Muscle layer of colon (tissue), 2 donors: ENCODE data around the gene CXCR2.

Source experiments
- H3K27ac ChIP-seq: one replicate; pipeline ENCODE4 v1.7.0; 2013; ENCODE audit warnings: low read depth, mild to moderate bottlenecking, low read length, moderate library complexity
- H3K27me3 ChIP-seq, 2 donors: one replicate each; pipeline ENCODE4 v1.7.0; 2013; ENCODE audit warnings: low read length in 2 of 2, mild to moderate bottlenecking in 2 of 2; ENCODE audit not compliant: insufficient read depth in 2 of 2, control insufficient read depth in 1 of 2
- H3K36me3 ChIP-seq: one replicate; pipeline ENCODE4 v1.7.0; 2013; ENCODE audit warnings: mild to moderate bottlenecking, low read length; ENCODE audit not compliant: insufficient read depth
- H3K4me1 ChIP-seq: one replicate; pipeline ENCODE4 v1.7.0; 2013; ENCODE audit warnings: mild to moderate bottlenecking, low read length; ENCODE audit not compliant: insufficient read depth
- H3K4me3 ChIP-seq, 2 donors: one replicate each; pipeline ENCODE4 v1.7.0; 2013; ENCODE audit warnings: low read length in 2 of 2, low read depth in 1 of 2, mild to moderate bottlenecking in 1 of 2, moderate library complexity in 1 of 2
- H3K9ac ChIP-seq: one replicate; pipeline ENCODE4 v1.7.0; 2013; ENCODE audit warnings: low read length
- H3K9me3 ChIP-seq: one replicate; pipeline ENCODE4 v1.7.0; 2013; ENCODE audit warnings: mild to moderate bottlenecking, low read length
- donor health status: abdominal sarcoma.
- donor health status: Adenocarcinoma of cecum.

The CXCR2 gene

DNA sequence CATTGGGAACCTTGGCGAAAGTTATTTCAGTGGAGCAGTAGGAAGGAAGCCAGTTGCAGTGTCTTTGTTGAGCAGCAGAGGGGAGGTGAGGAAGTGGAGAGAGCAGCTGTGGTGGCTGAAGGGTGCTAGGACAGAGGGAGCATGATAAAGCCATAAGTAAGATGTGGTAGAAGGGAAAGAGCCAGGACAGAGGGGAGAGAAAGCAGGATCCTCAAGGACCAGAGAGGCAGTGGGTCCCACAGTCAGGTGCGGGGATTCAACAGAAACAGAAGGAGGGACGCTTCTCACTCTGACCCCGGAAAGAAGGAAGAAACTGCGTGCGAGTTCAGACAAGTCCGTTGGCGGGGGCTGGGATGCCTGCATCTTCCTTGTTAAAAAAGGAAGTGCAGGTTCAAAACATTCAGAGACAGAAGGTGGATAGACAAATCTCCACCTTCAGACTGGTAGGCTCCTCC, at the start of gene CXCR2:
Gene CXCR2 (plus strand): TSS at position 403 of the 455 bp plus-strand sequence. CDS start 8,774 bp downstream, outside the sequence.
- Histone ChIP-seq H3K27ac (no peak within 1 kb of the TSS), H3K36me3 (no peaks in the 10 kb centered on the region), H3K27me3 (no peaks in the 10 kb centered on the region), H3K4me1 (no peaks in the 10 kb centered on the region), H3K9me3 (no peaks in the 10 kb centered on the region), H3K9ac (no peak within 1 kb of the TSS), H3K4me3 (no peak within 1 kb of the TSS)

DNA sequence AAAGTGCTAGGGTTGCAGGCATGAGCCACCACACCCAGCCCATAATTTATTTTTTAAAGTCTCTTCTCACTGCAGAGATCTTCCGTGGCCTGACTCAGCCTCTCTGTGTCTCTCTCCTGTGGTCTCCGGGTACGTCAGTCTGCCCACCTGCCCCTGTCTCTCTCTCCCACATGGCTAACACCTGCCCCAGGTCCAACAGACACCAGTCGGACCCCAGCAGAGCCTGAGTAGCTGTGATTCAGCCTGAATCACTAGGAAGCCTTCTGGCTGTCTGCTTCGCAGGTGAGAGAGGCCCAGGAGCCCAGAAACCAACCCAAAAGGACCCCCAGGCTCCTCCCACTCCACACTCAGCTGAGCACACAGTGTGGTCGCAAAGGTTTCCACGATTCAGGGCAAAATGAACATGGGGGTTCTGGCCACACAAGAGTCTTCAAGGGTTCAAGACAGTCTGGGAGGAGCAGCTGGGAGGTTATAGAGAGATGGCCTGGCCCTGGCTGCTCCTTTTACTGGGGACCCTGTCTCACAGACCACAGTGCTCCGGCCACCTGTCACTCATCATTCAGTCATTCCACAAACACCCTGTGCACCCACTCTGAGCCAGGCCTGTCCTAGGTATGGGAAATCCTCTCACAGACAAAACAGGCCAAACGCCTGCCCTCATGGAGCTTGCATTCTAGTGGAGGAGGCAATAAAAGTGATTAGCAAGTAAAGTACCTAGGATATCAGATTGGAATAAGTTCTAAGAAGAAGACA, 48.2 kb upstream of the CXCR2 start:
- Histone ChIP-seq H3K9ac (no peak overlapping the region), H3K27ac (no peak overlapping the region), H3K4me1 (no peaks in the 10 kb centered on the region), H3K4me3 (no peak overlapping the region), H3K9me3 (no peaks in the 10 kb centered on the region), H3K27me3 (no peaks in the 10 kb centered on the region), H3K36me3 (no peaks in the 10 kb centered on the region)

DNA sequence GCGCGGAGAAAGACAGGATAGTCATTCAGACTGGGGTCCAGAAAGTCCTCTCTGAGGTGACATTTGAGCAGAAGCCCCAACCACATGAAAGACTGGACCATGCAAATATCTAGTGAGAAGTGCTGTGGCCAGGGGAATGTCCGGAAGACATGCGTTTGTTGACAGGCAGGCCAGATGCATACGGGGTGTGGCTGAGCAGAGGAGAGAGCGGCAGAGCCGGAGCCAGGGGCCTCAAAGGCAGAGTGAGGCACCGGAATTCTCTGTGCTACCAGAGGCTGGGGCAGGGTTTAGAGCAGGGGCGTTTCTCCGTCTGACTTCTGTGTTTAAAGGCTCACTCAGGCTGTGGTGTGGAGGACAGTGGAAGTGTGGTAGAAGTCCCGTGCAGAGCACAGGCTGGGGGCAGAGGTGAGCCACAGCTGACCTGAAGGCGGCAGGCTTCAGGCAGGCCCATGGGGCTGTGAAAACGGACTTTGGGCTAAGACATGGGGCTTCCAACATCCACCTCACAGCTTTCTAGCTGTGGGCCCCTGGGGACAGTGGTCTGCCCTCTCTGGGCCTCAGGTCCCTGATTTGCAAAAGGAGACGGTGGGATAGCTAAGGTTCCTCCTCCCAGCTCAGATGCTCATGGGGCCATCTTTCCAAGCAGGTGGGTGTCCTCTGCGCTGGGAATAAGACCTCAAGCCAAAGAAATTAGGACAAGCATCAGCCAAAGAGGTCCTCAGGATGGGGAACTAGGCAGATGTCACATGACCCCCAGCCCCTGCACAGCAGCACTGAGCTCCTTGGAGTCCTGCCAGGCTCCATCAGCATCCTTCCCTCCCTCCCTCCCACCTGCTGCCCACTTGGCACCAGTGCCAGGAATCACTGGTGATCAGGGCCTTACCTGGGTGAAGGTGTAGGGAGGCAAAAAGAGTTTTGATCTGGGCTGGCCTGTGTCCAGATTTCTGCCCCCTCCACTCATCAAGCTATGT, 45.6 kb upstream of the CXCR2 start:
- H3K27ac ChIP-seq: no peak overlapping the region
- H3K9ac ChIP-seq: no peak overlapping the region
- no peak overlapping the region for H3K4me3 ChIP-seq
- no peaks in the 10 kb centered on the region for H3K4me1 ChIP-seq
- H3K27me3 ChIP-seq: no peaks in the 10 kb centered on the region
- H3K9me3 ChIP-seq: no peaks in the 10 kb centered on the region
- H3K36me3 ChIP-seq: no peaks in the 10 kb centered on the region

DNA sequence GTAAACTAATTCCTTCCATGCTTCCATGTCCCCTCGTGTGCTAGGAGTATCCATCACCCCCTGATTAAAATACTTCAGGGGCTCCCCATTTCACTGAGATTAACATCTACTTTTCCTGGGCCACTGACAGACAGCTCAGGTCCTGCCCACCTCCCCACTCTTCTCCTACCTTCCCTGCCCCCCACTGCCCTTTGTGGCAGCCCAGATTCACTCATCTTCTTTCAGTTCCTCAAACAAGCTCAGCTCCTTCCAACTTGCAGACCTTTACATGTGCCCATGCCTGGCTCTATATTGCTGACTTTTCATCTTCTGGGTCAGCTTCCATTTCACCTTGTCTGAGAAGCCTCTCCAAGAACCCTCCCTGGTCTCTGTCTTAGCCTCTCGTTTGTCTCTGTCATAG, 44.8 kb upstream of the CXCR2 start:
- no peaks in the 10 kb centered on the region for H3K4me1 ChIP-seq
- no peaks in the 10 kb centered on the region for H3K36me3 ChIP-seq
- H3K9ac ChIP-seq: no peak overlapping the region
- no peaks in the 10 kb centered on the region for H3K27me3 ChIP-seq
- no peak overlapping the region for H3K27ac ChIP-seq
- no peak overlapping the region for H3K4me3 ChIP-seq
- H3K9me3 ChIP-seq: no peaks in the 10 kb centered on the region

DNA sequence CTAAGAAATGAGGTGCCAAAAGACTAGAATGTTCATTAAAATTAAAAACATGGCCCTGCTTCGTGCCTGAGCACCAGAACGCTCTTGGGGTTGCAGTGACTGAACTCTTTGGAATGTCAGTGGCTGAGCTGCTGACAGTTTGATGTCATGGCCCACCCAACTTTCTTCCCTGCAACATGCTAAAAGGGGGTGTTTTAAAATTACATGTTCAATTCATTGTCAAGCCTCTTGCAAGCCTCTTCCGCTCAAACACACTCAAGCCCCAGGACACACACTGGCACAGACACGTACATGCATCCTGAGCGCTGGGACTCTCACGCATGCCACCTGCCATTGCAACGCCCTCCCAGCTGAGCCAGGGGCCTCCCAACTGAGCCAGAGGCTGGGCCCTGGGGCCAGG, 44.1 kb upstream of the CXCR2 start:
- peaks cover 4% of the 10 kb centered on the region for H3K9me3 ChIP-seq
- H3K27me3 ChIP-seq: no peaks in the 10 kb centered on the region
- no peaks in the 10 kb centered on the region for H3K4me1 ChIP-seq

DNA sequence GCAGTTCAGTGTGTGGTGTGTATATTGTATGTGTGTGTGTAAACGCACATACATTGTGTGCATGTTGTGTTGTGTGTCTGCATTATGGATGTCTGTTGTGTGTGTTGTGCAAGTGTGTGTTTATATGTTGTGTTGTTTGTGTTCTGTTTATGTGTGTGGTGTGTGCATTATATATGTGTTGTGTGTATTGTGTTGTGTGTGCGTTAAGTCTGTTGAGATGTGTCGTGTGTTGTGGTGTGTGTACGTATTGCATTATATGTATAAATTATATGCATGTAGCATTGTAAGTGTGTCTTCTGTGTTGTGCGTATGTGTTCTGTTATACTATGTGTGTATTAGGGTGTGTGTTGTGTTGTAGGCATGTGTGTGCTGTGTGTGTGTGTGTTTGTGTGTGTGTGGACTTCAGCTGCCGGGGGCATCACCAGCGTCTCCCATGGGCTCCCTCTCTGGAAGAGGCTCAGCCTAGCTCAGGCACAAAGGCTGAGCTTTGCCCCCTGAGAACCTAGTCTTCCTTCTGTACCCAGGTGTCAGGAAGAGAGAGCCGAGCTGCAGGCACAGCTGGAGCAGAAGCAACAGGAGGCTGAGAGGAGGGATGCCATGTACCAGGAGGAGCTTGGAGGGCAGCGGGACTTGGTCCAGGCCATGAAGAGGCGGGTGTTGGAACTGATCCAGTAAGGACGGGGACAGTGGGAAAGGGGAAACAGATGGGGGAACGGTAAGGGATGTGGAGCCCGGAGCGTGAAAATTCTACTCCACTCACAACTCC, 43.1 kb upstream of the CXCR2 start:
- no peak overlapping the region for H3K27ac ChIP-seq
- H3K27me3 ChIP-seq: no peaks in the 10 kb centered on the region
- no peak overlapping the region for H3K9ac ChIP-seq
- no peaks in the 10 kb centered on the region for H3K4me1 ChIP-seq
- peaks cover 6% of the 10 kb centered on the region for H3K9me3 ChIP-seq
- H3K36me3 ChIP-seq: no peaks in the 10 kb centered on the region
- no peak overlapping the region for H3K4me3 ChIP-seq

More for the DNA sequence above, 44.1 kb upstream of the CXCR2 start:
- no peaks in the 10 kb centered on the region for H3K36me3 ChIP-seq
- no peak overlapping the region for H3K27ac ChIP-seq
- no peak overlapping the region for H3K9ac ChIP-seq
- H3K4me3 ChIP-seq: no peak overlapping the region

DNA sequence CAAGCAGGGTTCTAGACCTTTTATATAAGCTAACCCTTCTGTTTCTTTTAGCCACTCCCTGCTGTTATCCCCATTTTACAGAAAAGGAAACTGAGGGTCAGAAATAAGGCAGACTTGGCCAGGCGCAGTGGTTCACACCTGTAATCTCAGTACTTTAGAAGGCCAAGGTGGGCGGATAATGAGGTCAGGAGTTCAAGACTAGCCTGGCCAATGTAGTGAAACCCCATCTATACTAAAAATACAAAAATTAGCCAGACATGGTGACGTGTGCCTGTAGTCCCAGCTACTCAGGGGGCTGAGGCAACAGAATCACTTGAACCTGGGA, 42.5 kb upstream of the CXCR2 start:
- H3K4me3 ChIP-seq: no peak overlapping the region
- H3K27ac ChIP-seq: no peak overlapping the region
- peaks cover 6% of the 10 kb centered on the region for H3K9me3 ChIP-seq
- H3K36me3 ChIP-seq: no peaks in the 10 kb centered on the region
- no peaks in the 10 kb centered on the region for H3K27me3 ChIP-seq
- no peaks in the 10 kb centered on the region for H3K4me1 ChIP-seq
- H3K9ac ChIP-seq: no peak overlapping the region

DNA sequence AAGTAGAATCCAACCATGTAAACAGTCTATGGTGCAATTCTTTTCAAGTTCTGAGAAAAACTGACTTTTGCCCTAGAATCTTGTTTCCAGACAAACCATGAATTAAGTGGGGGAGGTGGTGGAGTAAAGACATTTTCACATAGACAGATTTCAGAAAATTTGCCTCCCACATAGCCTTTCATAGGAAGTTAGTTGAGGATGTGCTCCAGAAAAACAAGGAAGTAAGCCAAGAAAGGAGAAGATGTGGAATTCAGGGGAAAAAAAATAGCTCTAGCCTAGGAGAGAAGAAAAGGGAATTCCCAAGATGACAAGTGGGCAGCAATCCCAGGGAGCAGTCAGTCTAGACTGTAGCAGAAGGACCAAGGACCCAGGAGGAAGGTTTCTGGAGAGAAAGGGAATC, 39.4 kb upstream of the CXCR2 start:
- Histone ChIP-seq H3K9ac (no peak overlapping the region), H3K9me3 (peaks cover 6% of the 10 kb centered on the region), H3K27me3 (no peaks in the 10 kb centered on the region), H3K36me3 (no peaks in the 10 kb centered on the region), H3K27ac (no peak overlapping the region), H3K4me3 (no peak overlapping the region), H3K4me1 (no peaks in the 10 kb centered on the region)

DNA sequence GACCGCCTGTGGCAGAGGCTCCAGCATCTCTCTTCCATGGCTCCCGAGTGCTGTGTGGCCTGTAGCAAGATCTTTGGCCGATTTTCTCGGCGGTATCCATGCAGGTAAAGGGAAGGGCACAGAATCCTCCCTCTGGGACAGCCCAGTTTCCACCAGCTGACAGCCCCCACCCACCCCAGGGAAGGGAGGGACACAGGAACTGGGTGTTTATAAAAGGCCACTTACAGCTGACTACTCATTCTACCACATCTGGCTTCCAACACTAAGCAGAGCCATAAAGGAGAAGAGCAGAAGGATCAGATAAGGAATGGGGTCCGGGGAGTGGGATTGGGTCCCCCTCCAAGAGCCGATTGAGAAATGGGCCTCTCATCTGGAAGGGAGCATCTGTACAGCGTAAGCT, 36.6 kb upstream of the CXCR2 start:
- Histone ChIP-seq H3K4me1 (no peaks in the 10 kb centered on the region), H3K9ac (no peak overlapping the region), H3K36me3 (no peaks in the 10 kb centered on the region)

DNA sequence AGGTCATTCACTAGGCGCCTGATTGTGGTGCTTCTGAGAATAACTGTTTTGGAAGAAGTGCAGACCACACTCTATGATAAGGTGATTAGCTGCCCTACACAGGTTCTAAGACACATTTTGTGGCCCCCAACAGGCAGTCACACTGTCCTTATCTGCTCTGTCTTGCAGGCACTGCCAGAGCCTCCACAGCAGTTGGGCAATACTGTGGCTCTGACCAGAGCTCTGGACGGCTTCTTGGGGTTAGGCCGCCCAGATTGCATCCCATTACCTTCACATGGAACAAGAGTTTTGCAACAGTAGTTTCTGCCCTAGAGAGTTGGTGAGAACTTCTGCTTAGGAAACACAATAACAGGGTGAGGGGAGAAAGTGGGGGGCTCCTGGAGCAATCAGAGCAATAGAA, 34.1 kb upstream of the CXCR2 start:
- H3K27ac ChIP-seq: no peak overlapping the region
- H3K27me3 ChIP-seq: no peaks in the 10 kb centered on the region
- no peak overlapping the region for H3K4me3 ChIP-seq
- H3K9ac ChIP-seq: no peak overlapping the region
- H3K36me3 ChIP-seq: no peaks in the 10 kb centered on the region
- H3K9me3 ChIP-seq: peaks cover under 1% of the 10 kb centered on the region
- H3K4me1 ChIP-seq: no peaks in the 10 kb centered on the region

More for the DNA sequence above, 36.6 kb upstream of the CXCR2 start:
- H3K9me3 ChIP-seq: peaks cover 6% of the 10 kb centered on the region
- no peak overlapping the region for H3K4me3 ChIP-seq
- H3K27ac ChIP-seq: no peak overlapping the region
- no peaks in the 10 kb centered on the region for H3K27me3 ChIP-seq

DNA sequence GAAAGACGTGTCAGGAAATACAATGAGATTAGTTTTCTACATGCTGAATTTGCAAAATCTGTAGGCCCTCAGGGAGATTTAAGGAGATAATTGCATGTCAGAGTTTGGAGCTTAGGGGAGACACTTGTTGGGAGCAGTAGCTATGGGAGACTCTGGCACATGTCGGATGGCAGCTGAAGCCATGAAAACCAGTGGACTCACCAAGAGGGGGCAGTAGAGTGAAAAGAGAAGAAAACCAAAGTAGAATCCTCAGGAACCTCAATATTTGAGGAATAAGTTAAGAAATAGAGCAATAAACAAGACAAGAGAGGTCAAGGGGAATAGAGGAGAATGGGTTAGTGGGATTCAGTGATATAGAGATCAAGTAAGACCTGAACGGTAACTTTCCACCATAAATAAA, 31.9 kb upstream of the CXCR2 start:
- Histone ChIP-seq H3K9ac (no peak overlapping the region), H3K27ac (no peak overlapping the region), H3K4me3 (no peak overlapping the region), H3K9me3 (no peaks in the 10 kb centered on the region), H3K36me3 (no peaks in the 10 kb centered on the region), H3K4me1 (no peaks in the 10 kb centered on the region), H3K27me3 (no peaks in the 10 kb centered on the region)
